ENCODE data around the gene NKRF.
"Not testable (repeated sequence)": the region's sequence is repeated elsewhere in the genome, so short reads cannot be mapped to it uniquely, and the experiment has no call there.

Gene NKRF

DNA sequence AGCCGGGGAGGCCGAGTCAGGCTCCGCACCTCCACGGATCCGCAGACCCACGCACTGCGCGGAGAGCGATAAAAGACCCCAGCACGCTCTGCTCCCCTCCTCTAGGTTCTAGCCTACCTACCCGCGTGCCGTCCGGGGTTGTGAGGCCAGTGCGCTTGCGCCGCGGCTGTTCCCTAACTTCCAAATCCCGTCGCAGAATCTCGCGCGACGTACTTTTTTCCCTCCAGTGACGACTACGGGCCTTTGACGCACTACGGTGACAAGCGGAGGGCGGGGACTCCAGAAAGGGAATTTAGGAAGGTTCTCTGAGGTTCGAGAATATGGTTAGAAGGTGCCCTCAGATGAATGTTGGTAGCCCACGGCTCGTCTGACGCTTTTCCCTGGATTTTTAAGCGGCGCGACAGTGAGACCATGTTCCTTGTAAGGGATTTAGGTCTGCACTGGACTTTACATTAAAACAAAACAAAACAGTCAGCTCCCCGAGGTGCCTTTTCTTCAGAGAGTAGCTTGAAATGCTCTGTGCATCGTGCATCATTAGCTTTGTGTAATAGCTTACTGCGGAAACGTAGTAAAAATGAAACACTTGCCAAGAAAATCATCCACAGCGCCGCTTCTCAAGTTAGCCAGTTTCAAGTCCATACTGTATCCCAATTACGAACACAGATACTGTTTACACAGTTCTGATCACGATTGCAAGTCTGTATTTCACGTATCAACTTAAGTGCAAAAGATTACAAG lies at the start of gene NKRF:
NKRF (minus strand) TSS at position 145 of the 738 bp plus-strand sequence.
- DNase-seq: peak; percentile 88

GRCh38 chrX:119655125-119655524 lies 48.9 kb upstream of the NKRF start:
- peak; percentile 61 for DNase-seq

DNA sequence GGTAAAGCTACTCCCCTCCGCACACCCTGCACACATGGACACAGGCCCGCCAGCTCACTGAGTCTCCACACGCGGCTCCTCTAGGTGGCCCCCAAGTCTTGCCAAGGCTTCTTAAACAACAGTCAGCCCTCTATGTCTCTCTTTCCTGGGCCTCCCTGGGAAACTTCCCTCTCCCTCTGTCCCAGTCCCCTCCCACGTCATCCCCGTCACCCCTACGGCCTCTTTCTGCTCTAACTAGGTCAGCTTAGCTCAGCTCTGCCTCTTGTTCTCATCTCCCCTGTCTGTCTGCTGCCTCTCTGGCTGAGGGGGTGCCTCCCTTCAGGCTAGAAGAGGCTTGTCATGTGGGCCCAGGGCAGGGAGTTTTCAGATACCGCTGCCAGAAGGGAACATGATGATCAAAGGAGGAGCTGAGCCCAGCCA lies 47.9 kb upstream of the NKRF start:
- no peak for DNase-seq

- no peak for DNase-seq
These were observed 42.2 kb upstream of the NKRF start for GRCh38 chrX:119648421-119648775.

- DNase-seq: peak; percentile 32
These were observed 41.6 kb upstream of the NKRF start for GRCh38 chrX:119647552-119648420.

- DNase-seq: no peak
These were observed 40.9 kb upstream of the NKRF start for GRCh38 chrX:119647089-119647488.

- no peak for DNase-seq
These were observed 40.3 kb upstream of the NKRF start for GRCh38 chrX:119646515-119646914.

DNA sequence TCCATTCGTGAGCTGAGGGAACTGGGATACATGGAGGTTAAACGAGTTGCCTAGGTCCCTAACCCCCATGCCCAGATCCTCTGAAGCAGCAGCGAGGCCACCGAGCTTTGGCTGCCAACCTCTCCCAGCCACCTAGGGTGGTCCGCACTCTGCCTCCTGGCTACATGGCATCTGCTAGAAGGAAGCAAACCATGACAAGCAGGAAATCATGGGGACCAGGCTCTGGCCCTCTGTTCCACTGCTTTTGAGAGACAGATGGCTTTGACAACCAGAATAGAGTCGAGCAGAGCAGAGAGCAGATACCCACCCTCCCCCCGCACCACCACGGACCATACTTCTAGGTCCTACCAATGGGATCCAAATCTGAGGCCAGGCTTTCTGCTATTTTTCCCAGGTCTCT lies 37.5 kb upstream of the NKRF start:
- DNase-seq: no peak

- no peak for DNase-seq
These were observed 34.5 kb upstream of the NKRF start for GRCh38 chrX:119640731-119641170.

GRCh38 chrX:119638725-119639471 lies 32.7 kb upstream of the NKRF start:
- no peak for DNase-seq

- not testable (repeated sequence) for DNase-seq
These were observed 31.2 kb upstream of the NKRF start for GRCh38 chrX:119637421-119637820.

DNA sequence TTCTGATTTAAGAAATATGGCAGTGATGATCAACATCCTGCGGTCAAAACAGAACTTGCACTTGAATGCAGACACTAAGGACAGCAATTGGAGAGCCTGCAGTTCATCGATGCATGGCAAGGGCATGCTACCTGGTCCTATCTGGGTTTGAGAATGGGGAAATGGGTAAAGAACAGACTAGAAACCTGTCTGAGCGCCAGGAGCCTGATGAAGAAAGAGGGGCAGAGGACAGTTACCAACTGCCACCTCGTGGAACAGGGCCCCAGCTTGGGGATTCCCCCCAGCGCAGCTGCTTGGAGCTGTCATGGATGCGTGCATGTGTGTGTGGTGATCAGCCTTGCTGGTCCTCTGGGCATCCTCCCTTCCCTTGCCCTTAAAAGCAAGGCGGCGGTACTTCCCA lies 30.2 kb upstream of the NKRF start:
- no peak for DNase-seq

GRCh38 chrX:119635799-119636198 lies 29.6 kb upstream of the NKRF start:
- DNase-seq: no peak

GRCh38 chrX:119635179-119635578 lies 29.0 kb upstream of the NKRF start:
- no peak for DNase-seq

- no peak for DNase-seq
These were observed 19.6 kb upstream of the NKRF start for GRCh38 chrX:119625843-119626242.

DNA sequence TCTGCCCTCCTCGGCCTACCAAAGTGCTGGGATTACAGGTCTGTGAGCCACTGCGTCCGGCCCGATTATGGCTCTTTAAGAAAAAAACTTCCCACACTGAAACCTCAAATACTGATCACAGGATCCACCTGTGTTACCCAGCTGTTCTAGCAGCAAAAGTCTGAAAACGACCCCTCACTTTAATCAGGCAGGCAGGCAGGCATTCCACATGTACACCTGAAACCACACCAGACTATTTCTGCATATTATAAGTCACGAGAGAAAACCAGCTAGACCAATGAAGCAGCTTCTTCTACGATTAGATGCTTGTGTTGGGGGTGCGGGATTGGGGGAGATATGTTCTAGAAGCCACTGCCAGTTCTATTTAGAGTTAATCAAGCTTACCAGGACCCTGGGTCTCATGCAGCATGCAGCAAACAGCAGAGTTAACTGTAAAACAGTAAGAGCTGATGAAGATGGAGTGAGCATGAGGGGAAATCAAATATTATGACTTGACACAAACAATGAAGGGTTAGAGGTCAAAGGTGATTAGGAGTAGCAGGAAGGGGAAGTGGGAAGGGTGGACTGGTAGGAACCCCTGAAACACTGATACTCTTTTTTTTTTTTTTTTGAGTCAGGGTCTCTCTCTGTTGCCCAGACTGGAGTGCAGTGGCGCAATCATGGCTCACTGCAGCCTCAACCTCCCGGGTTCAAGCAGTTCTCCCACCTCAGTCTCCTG lies 18.9 kb upstream of the NKRF start:
- no peak for DNase-seq

DNA sequence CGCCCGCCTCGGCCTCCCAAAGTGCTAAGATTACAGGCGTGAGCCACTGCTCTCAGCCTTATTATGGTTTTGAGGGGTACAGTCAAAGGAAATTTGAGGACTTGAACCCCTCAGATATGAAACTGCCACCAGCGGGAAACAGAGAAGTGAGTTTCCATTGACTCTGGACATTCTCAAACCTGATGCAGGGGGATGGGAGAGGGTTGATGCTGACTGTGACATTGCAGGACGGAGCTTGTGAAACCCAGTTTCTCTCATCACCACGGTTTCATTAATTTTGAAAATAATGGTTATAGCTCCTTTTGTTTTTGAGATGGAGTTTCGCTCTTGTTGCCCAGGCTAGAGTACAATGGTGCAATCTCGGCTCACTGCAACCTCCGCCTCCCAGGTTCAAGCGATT lies 18.2 kb upstream of the NKRF start:
- DNase-seq: no peak

DNA sequence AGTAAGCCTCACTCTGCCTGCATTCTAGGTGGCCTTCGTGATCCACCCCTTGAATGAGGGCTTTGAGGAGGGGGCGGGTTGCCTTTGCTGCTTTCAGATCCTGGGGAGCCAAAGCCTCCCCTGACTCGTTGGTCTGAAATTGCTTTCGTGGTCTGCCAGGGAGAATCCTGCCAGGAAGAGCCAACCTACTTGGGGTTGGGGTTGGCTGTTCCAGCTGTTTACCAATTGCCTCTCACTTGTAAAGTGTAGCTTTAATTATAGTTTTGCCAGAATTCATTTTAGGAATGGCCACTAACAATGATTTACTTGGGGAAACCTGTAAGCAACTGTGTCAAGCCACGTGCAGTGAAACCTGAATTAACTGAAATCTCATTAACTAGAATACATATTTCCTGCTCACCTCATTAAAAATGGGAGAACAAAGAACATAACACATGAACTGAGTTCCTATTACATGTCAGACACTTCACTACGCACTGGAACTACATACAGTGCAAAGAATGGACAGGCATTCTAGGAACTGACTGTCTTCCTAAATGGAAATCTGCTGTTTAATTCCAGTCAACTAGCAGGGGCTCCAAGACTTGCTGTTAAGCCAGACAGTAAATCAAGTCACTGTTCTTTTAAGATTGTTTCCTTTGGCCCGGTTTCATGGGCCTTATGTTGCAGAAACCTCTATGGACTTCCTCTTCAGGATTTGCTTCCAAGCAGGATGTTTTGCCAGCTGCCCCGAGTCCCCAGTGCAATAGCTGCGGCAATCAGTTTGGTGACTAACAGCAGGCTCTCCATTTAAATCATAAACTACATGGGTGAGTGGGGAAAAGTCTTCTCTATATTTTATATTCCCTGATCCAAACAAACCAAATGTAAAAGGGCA lies 16.4 kb upstream of the NKRF start:
- DNase-seq: no peak

GRCh38 chrX:119618439-119618838 lies 12.2 kb upstream of the NKRF start:
- DNase-seq: no peak

- no peak for DNase-seq
These were observed 11.4 kb upstream of the NKRF start for GRCh38 chrX:119617517-119618164.

- DNase-seq: no peak
These were observed 8.6 kb upstream of the NKRF start for GRCh38 chrX:119614776-119615175.
